HepG2 (cell line): Measurements from ENCODE around the gene PHTF2. TPM values are rescaled to one million over a fixed set of nuclear protein-coding genes. Genes with fewer than 3 reads are reported as not detected.

Experiments
- ATAC-seq: fragments of 200-7000 bp; cut with Tn5 transposase; 3 replicates; pipeline ENCODE4 v1.9.1; 2020; ENCODE audit warnings: mild to moderate bottlenecking, moderate library complexity
- BruUV-seq: library from RNA; stranded (reverse); fragments of 400-500 nt; replicated peaks from 2 replicates; lab custom pipeline; 2021; lab: Mats Ljungman, UMichigan
- CTCF ChIA-PET: fragments of 300-600 bp; formaldehyde crosslinking; extraction: SDS; loops from one replicate; lab custom pipeline; 2021; ENCODE audit warnings: low total read pairs, inconsistent platforms, low intra/inter-chr PET ratio; lab: Yijun Ruan, JAX
- POLR2A ChIA-PET: fragments of 350-600 bp; sonication (Branson Sonifier 250); formaldehyde crosslinking; loops from one replicate; lab custom pipeline; 2020; ENCODE audit warnings: antibody characterized with exemption, inconsistent platforms; lab: Yijun Ruan, JAX
- DNase-seq: peaks from one replicate; pipeline ENCODE4 v3.0.0-alpha.2; 2015; ENCODE audit warnings: low spot score
- FAIRE-seq: peaks from 3 replicates; lab custom pipeline; 2011; peaks lifted over from hg19 to GRCh38; lab: Jason Lieb, UNC
- H2AFZ ChIP-seq: one replicate; pipeline ENCODE4 v1.6.1; 2011; ENCODE audit warnings: low read length, inconsistent platforms
- H3K27ac ChIP-seq: fragments of 300-600 bp; 3 replicates; pipeline ENCODE4 v1.8.0; 2011; ENCODE audit warnings: mixed run types, mild to moderate bottlenecking, mixed read lengths, low read length, inconsistent platforms; ENCODE audit not compliant: insufficient read depth; ENCODE audit errors: extremely low read length
- H3K27me3 ChIP-seq, 2 experiments: fragments of 200-600 bp in 1 of 2; 2 replicates in 1 of 2; 3 replicates in 1 of 2; pipeline versions ENCODE4 v1.6.0 to v1.8.0; 2011; ENCODE audit warnings: low read length in 2 of 2, mild to moderate bottlenecking in 2 of 2, moderate library complexity in 2 of 2, inconsistent platforms in 1 of 2; ENCODE audit not compliant: insufficient read depth in 2 of 2, control insufficient read depth in 1 of 2
- H3K36me3 ChIP-seq, 2 experiments: fragments of 200-600 bp in 1 of 2; replicated peaks in 1 of 2; 2 replicates in 1 of 2; 3 replicates in 1 of 2; pipeline versions ENCODE4 v1.5.1 to v1.8.0; 2011; ENCODE audit warnings: low read length in 2 of 2, inconsistent platforms in 1 of 2; ENCODE audit not compliant: insufficient read depth in 2 of 2, control insufficient read depth in 1 of 2
- H3K4me1 ChIP-seq: 2 replicates; pipeline ENCODE4 v1.5.1; 2012; ENCODE audit warnings: low read length, inconsistent platforms; ENCODE audit not compliant: insufficient read depth
- H3K4me2 ChIP-seq: 2 replicates; pipeline ENCODE4 v1.6.0; 2011; ENCODE audit warnings: low read depth, low read length, inconsistent platforms
- H3K4me3 ChIP-seq, 3 experiments: fragments of 200-600 bp in 1 of 3; sonication (generic), shearing (Covaris generic) in 1 of 3; replicated peaks in 1 of 3; 2 replicates each; pipeline ENCODE4 v1.5.1; 2011 to 2016; ENCODE audit warnings: low read length in 3 of 3, inconsistent platforms in 2 of 3, low read depth in 2 of 3, mild to moderate bottlenecking in 2 of 3, control low read depth in 1 of 3, mixed read lengths in 1 of 3; ENCODE audit not compliant: insufficient read depth in 1 of 3
- H3K79me2 ChIP-seq: one replicate; pipeline ENCODE4 v1.6.1; 2011; ENCODE audit warnings: low read length, inconsistent platforms; ENCODE audit not compliant: insufficient read depth
- H3K9ac ChIP-seq: 2 replicates; pipeline ENCODE4 v1.6.0; 2011; ENCODE audit warnings: mild to moderate bottlenecking, low read depth, low read length, inconsistent platforms; ENCODE audit not compliant: insufficient read depth
- H3K9me3 ChIP-seq: 2 replicates; pipeline ENCODE4 v1.5.1; 2012; ENCODE audit warnings: mild to moderate bottlenecking, low read length
- H4K20me1 ChIP-seq: 2 replicates; pipeline ENCODE4 v1.6.0; 2011; ENCODE audit warnings: inconsistent platforms, mild to moderate bottlenecking, low read length, moderate library complexity; ENCODE audit not compliant: insufficient read depth
- FOXP4 ChIP-seq: sonication (generic); formaldehyde crosslinking; IDR thresholded peaks from 2 replicates; pipeline ENCODE4 v1.4.0; 2020; ENCODE audit warnings: missing genetic modification reagents
- POLR2AphosphoS5 ChIP-seq: IDR thresholded peaks from 2 replicates; pipeline ENCODE4 v1.6.1; 2012; ENCODE audit warnings: low read depth, low read length
- USF2 ChIP-seq, 2 experiments: sonication (generic) in 1 of 2; formaldehyde crosslinking in 1 of 2; IDR thresholded peaks; 2 replicates each; pipeline versions ENCODE4 v1.5.1 to v1.6.1; 2011 to 2020; ENCODE audit warnings: borderline replicate concordance in 1 of 2, low read depth in 1 of 2, low read length in 1 of 2, mild to moderate bottlenecking in 1 of 2, missing genetic modification reagents in 1 of 2, moderate library complexity in 1 of 2
- ZBTB7B ChIP-seq: sonication (generic); formaldehyde crosslinking; IDR thresholded peaks from 2 replicates; pipeline ENCODE4 v1.4.0; 2020; ENCODE audit warnings: missing genetic modification reagents
- ZNF329 ChIP-seq: sonication (generic); formaldehyde crosslinking; IDR thresholded peaks from 2 replicates; pipeline ENCODE4 v1.9.0; 2021; ENCODE audit warnings: low read depth, mild to moderate bottlenecking, missing genetic modification reagents
- ZNF510 ChIP-seq: sonication (generic); formaldehyde crosslinking; IDR thresholded peaks from 2 replicates; pipeline ENCODE4 v1.4.0; 2020; ENCODE audit warnings: low read depth, mild to moderate bottlenecking, missing genetic modification reagents
- ZUFSP ChIP-seq: sonication (generic); formaldehyde crosslinking; IDR thresholded peaks from 2 replicates; pipeline ENCODE4 v1.9.0; 2021; ENCODE audit warnings: missing genetic modification reagents, mild to moderate bottlenecking, borderline replicate concordance
- WGBS: methylation state at CpG from one replicate; pipeline ENCODE4 v1.1.6; 2017; ENCODE audit warnings: low lambda C conversion rate; 5-methylcytosine and 5-hydroxymethylcytosine counted together
- in situ Hi-C: cut with HindIII; loops from 2 replicates; pipeline ENCODE4 v1.10.0; 2017; ENCODE audit warnings: low pct_unique_long_range_greater_than_20kb; ENCODE audit not compliant: extremely low pct_ligation_motif_present
- intact Hi-C: fragments of 100-400 bp; cut with micrococcal nuclease; formaldehyde crosslinking; loops from one replicate; pipeline ENCODE4 v1.10.0; 2022; ENCODE audit not compliant: unreplicated experiment
- polyA plus RNA-seq, 8 experiments: library from polyadenylated mRNA; depleted of rRNA in 3 of 8; stranded (reverse) in 7 of 8; unstranded in 1 of 8; fragments of >200 nt; fragmentation: Illumina TruSeq in 4 of 8; extraction: Trizol in 4 of 8; gene quantifications; 2 replicates each; pipeline versions ENCODE4 v1.2.1 to v1.2.3, GENCODE V29; 2011 to 2016; ENCODE audit warnings: low read depth in 4 of 8, missing spikeins in 1 of 8, mixed read lengths in 1 of 8; ENCODE audit not compliant: insufficient read depth in 1 of 8
- total RNA-seq, 5 experiments: library from RNA; depleted of rRNA; stranded (reverse); fragments of >200 nt; fragmentation: Illumina TruSeq; extraction: Trizol; gene quantifications; 2 replicates each; pipeline ENCODE4 v1.2.3, GENCODE V29; 2016; ENCODE audit warnings: low read depth in 1 of 5

The PHTF2 gene
- total and polyA plus RNA-seq, 2 of the 13 experiments (the other 11 are each of a cell fraction or from before 2014, with no cell fraction given), result 7.4 to 10.2 TPM

GRCh38 chr7:77933394-77933793 is 134.8 kb downstream of the PHTF2 start:
- Histone ChIP-seq H3K9ac (no peak overlapping the region), H3K27ac (no peak overlapping the region), H3K4me1 (no peaks in the 10 kb centered on the region), H4K20me1 (no peaks in the 10 kb centered on the region), H3K9me3 (no peaks in the 10 kb centered on the region), H2AFZ (no peak overlapping the region), H3K4me2 (no peak overlapping the region), H3K27me3 (no peaks in the 10 kb centered on the region), H3K79me2 (no peaks in the 10 kb centered on the region), H3K4me3 (no peak overlapping the region), H3K36me3 (no peaks in the 10 kb centered on the region)
- ATAC-seq (no peak), DNase-seq (no peak), FAIRE-seq (no peak)
- POLR2A ChIA-PET, result no interaction called here
- CTCF ChIA-PET, result no interaction called here
- in situ Hi-C loops, result no loop called here
- intact Hi-C loops, result no loop called here
- no TSS peak for BruUV-seq
- WGBS, result 98% methylated on average over 3 of the region's 3 CpGs
- TF ChIP-seq FOXP4 (CRISPR knock-in tag), result no peak
- no peak for TF ChIP-seq ZNF510
- TF ChIP-seq ZBTB7B, result no peak
- TF ChIP-seq USF2 (IDR thresholded peaks at IDR 0.05; ENCODE audit: low read depth, low read length), result no peak
- no peak for TF ChIP-seq USF2 (CRISPR knock-in tag; IDR thresholded peaks at IDR 0.05; ENCODE audit: borderline replicate concordance)
- TF ChIP-seq ZNF329, result no peak
- TF ChIP-seq POLR2AphosphoS5, result no peak
- TF ChIP-seq ZUFSP (CRISPR knock-in tag), result no peak
